GM18505 (cell line): ENCODE data around the gene THBD.

Source experiments
- ATAC-seq: cut with Tn5 transposase; IDR thresholded peaks from one replicate; pipeline ENCODE4 v1.9.1; 2021; ENCODE audit not compliant: unreplicated experiment
- POLR2A ChIP-seq: IDR thresholded peaks from 4 replicates; pipeline ENCODE4 v1.6.1; 2011; ENCODE audit warnings: borderline replicate concordance; ENCODE audit not compliant: insufficient read depth, insufficient read length; ENCODE audit errors: extremely low read depth

Gene THBD, protein sequence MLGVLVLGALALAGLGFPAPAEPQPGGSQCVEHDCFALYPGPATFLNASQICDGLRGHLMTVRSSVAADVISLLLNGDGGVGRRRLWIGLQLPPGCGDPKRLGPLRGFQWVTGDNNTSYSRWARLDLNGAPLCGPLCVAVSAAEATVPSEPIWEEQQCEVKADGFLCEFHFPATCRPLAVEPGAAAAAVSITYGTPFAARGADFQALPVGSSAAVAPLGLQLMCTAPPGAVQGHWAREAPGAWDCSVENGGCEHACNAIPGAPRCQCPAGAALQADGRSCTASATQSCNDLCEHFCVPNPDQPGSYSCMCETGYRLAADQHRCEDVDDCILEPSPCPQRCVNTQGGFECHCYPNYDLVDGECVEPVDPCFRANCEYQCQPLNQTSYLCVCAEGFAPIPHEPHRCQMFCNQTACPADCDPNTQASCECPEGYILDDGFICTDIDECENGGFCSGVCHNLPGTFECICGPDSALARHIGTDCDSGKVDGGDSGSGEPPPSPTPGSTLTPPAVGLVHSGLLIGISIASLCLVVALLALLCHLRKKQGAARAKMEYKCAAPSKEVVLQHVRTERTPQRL

DNA sequence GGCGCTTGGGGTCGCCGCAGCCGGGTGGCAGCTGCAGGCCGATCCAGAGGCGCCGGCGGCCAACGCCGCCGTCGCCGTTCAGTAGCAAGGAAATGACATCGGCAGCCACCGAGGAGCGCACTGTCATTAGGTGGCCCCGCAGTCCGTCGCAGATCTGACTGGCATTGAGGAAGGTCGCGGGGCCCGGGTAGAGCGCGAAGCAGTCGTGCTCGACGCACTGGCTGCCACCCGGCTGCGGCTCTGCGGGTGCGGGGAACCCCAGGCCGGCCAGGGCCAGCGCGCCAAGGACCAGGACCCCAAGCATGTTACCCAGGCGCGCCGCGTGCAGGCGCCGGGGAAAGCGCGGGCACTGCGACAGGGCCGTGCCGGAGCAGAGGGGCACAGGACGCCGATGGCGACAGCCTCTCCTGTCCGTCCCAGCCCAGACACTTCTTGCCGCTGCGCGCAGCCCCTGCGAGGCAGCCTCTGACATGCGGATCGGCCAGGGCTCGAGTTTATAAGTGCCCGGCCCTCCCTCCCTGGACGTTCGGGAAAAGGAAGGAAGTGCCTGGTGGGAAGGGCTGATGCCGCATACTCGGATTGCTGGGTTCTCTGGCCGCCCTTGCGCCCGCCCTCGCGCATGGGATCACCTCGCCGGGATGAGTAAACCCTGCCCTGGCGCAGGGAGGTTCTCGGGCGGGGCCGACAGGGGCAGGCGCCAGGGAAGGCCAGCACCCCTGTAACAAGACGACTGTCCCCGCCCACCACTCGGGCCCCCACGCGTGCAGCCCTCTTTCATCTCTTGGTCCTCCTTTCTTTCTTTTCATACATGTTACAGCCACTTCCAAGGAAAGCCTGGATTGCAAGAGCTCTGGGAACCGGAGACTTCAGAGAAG is at the start of gene THBD:
TSS of gene THBD (minus strand) at position 472 of the 875 bp plus-strand sequence. CDS start at position 304, 168 bp downstream.
- TF ChIP-seq POLR2A = no peak
- ATAC-seq = no peak

- TF ChIP-seq POLR2A = no peak
- ATAC-seq = no peak
Observed at GRCh38 chr20:23097636-23098580, 48.4 kb upstream of the THBD start.

GRCh38 chr20:23096986-23097520 is 47.6 kb upstream of the THBD start:
- no peak for ATAC-seq
- no peak for TF ChIP-seq POLR2A

DNA sequence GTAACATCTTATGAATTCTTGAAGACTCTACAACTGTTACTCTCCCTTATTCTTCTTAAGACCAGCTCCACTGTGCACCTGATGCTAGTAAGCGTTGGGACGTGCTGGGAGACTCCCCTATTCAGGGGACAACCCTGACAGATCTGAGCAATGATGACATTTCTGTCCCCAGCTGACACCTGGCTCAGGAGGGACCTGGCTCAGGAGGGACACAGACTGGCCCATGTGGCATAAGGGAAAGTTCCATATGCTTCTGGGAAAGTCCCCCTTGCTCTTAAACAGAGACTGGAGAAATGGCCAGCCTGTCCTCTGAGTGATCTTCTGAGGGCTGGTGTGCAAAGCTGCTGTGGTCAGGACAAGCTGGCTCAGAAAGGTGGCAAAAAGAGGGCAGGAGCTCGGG is 46.6 kb upstream of the THBD start:
- no peak for TF ChIP-seq POLR2A
- no peak for ATAC-seq

GRCh38 chr20:23095499-23095898 is 46.0 kb upstream of the THBD start:
- no peak for ATAC-seq
- no peak for TF ChIP-seq POLR2A

GRCh38 chr20:23094927-23095326 is 45.5 kb upstream of the THBD start:
- TF ChIP-seq POLR2A = no peak
- no peak for ATAC-seq

DNA sequence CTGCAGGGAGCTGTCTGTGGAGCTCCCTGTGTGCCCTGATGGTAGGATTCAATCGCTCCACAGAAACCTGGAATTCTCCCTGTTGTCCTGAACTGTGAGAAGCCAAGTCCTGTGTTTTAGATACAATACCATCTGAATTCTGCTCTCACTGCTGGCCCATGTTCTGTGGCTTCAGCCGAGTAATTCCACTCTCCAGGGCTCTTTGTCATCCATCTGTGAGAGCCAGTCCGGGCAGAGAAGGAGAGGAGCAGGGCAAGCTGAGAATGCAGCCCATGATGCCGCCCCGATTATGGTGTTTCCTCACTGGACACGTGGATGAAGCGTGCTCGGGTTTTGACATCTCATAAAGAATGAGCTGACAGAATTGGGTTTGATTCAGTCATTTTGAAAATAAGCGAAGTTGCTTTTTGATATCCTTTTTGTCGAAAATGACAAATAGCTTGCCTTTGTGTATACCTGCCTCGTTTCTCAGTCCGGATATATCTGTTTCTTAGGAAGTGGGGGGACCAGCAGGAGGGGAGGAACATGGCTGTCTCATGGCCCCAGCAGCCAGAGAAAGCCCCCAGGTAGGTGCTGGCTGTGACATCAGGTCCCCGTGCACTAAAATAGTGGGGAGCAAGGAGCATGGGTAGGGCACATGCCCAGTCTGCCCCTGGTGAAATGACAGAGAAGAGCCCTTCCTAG is 44.9 kb upstream of the THBD start:
- no peak for ATAC-seq
- TF ChIP-seq POLR2A = no peak

DNA sequence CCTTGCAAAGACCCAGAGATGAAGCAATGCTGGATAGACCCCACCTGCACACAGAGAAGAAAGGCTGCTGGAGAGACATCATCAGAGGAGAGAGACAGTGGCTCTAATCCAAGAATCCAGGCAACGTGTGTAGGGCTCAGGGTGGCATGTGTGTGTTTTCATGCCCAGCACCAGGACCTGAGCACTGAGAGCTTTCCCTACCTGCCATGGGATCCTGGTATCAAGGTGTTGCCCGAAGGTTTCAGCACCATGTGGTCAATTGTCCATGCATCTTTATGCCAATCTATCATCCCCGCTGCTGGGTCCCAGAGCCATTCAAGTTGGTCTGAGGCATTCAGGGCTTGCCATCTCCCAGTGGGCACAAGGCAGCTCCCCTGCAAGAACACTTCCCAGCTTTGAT is 44.1 kb upstream of the THBD start:
- ATAC-seq = no peak

DNA sequence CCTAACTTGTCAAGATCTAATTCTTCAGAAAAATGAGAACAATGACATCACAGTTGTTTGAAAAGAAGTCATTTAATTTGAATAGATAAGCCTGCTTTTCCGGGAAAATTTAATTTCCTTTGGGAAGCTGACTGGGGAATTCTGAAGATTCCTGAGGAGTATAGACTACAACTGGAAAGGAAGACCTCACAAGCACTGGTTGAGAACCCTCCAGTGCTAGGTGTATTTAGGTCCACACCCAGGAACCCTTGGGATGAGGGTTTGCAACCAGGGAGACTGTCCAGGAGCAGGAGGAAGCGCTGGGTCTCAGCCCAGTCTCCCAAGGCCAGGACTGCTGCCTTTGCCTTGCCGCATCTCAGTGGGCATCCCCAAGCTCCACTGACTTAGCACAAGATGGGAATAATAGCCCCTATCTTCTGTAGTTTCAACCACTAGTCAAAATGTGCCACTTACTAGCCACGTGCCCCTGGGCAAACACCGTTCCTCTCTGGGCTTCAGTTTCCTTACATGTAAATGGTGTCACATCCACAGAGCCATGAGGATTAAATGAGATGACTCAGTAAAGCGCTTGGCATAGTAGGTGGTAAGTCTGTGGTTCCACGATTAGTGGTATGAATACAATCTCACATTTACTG is 43.5 kb upstream of the THBD start:
- no peak for TF ChIP-seq POLR2A
- no peak for ATAC-seq

More for the DNA sequence above, 44.1 kb upstream of the THBD start:
- TF ChIP-seq POLR2A = no peak

DNA sequence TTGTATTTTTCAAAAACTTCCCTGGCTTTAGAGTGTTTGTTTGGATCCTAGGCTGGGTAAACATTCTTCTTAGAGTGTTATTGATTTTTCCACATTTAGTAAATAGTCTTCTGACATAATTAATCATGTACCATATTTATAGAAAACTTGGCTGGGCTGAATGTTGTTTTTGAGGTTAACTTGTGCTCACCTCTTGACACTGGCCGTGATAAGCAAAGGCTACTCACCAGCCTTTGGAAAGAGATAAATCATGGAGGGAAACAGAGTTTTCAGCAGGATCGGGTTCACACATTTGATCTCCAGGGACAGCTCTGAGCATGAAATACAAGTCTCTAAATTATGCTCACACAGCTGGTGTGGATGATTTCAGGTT is 42.9 kb upstream of the THBD start:
- ATAC-seq = no peak
- TF ChIP-seq POLR2A = no peak

DNA sequence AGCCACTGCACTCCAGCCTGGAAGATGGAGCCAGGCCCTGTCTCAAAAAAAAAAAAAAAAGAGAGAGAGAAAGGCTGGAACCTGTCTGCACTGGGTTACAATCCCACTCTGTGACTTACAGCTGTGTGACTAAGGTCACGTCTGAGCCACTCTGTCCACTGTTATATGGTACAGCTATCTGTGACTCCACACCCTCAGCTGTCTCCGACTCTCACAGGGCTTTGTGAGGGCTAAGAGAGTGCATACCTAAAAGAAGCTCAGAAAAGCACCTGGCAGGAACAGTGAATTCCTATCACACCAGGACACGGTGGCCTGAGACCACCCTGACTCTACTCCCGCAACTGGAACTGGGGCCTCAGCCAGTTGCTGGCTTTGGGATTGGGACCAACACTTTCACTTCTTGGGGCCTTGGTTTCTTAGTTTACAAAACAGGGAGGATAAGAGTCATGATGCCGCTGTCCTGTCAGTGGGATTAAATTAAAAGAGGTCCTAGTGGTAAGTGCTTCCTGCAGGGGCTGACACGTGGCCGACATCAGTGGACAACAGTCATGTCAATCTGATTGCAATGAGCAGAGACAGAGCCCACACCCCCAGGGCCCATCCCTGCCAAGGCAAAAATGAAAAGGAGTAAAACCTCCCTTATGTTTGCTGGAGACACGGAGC is 42.4 kb upstream of the THBD start:
- ATAC-seq = no peak
- no peak for TF ChIP-seq POLR2A
